ENCODE results near the gene CNTFR. TPM values are rescaled to one million over a fixed set of nuclear protein-coding genes. Genes with fewer than 3 reads are reported as not detected.

CNTFR gene
- total RNA-seq, 1 experiment from 2014 or later = 4.5 TPM

DNA sequence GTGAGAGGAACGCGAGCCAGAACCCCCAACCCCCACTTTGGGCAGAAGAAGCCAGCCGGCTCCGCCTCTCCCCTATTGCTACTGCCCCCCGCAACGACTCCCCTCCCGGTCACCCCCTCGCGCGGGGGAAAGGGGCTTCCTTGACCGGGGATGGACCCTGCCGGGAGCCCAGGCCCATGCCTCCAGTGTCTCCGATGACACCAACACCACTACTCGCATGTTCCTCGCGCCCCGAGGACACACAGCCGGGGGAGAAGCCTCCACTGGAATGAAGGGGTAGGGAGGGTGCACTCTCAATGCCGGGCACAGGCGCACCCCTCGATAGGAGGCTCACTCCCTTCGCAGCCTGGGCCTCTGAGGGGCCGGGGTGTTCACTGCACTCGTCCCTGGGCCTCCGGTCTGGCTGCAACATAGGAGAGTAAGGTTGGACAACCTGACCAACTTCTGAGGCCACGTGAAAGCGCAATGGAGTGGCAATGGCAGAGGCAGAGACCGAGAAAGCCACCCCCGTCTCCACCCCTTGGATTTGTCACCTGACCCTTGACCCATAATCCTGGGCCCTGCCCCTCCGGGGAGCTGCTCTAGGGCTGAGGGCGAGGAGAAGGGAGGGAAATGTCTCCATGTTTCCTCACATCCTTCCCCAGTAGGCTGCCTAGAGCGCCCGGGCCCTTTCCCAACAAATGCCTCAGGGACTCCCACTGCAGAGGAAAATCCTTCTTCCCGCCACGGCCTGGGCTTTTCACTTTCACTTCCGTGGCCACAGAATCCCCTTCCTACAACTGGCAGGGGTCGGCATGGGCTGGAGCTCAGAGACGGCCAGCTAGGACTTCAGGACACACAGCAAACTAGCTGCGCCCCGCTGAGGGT, 1.1 kb upstream of the CNTFR start:
- H3K9me3 ChIP-seq (ENCODE audit: low read depth, low read length, poor library complexity, severe bottlenecking) = no peaks in the 10 kb centered on the region
- no TSS peak for BruUV-seq (replicated peaks)
- ChIA-PET CTCF (interaction anchor here (1.6 to 2.4 kb wide), 4 partner anchors 13 to 187 kb away, joined by 5 to 19 read pairs (median 9); no protein-coding TSS in a partner anchor), POLR2A (ENCODE audit: low non-redundant PET) (no interaction called here)
- peaks cover 15% of the 10 kb centered on the region for H3K4me1 ChIP-seq (ENCODE audit: insufficient read depth, low read length, poor library complexity, severe bottlenecking)
- TF ChIP-seq, protein P1, sequence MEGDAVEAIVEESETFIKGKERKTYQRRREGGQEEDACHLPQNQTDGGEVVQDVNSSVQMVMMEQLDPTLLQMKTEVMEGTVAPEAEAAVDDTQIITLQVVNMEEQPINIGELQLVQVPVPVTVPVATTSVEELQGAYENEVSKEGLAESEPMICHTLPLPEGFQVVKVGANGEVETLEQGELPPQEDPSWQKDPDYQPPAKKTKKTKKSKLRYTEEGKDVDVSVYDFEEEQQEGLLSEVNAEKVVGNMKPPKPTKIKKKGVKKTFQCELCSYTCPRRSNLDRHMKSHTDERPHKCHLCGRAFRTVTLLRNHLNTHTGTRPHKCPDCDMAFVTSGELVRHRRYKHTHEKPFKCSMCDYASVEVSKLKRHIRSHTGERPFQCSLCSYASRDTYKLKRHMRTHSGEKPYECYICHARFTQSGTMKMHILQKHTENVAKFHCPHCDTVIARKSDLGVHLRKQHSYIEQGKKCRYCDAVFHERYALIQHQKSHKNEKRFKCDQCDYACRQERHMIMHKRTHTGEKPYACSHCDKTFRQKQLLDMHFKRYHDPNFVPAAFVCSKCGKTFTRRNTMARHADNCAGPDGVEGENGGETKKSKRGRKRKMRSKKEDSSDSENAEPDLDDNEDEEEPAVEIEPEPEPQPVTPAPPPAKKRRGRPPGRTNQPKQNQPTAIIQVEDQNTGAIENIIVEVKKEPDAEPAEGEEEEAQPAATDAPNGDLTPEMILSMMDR (conservative IDR thresholded peaks at IDR 0.05; ENCODE audit: low read depth, low read length) = no peak
- TF ChIP-seq EZH2 (IDR thresholded peaks at IDR 0.05; ENCODE audit: borderline replicate concordance, low read depth, low read length, poor library complexity, severe bottlenecking) = peak; percentile 20
- H3K36me3 ChIP-seq (ENCODE audit: insufficient read depth, low read length, poor library complexity, severe bottlenecking) = no peaks in the 10 kb centered on the region
- H3K27me3 ChIP-seq (replicated peaks; ENCODE audit: insufficient read depth, low read depth, low read length, poor library complexity) = peaks cover 45% of the 10 kb centered on the region
- H3K4me3 ChIP-seq (ENCODE audit: low read depth, low read length, poor library complexity, severe bottlenecking) = peak overlapping the region; percentile 60
- H3K27ac ChIP-seq (ENCODE audit: low read depth, low read length, poor library complexity, severe bottlenecking) = no peak overlapping the region
- peak; percentile 44 for DNase-seq (ENCODE audit: low spot score)
- intact Hi-C loops (cut with micrococcal nuclease; ENCODE audit: unreplicated experiment) = loop anchor here (1.0 to 5.0 kb wide), 4 partner anchors 42 to 258 kb away; no protein-coding TSS in a partner anchor

DNA sequence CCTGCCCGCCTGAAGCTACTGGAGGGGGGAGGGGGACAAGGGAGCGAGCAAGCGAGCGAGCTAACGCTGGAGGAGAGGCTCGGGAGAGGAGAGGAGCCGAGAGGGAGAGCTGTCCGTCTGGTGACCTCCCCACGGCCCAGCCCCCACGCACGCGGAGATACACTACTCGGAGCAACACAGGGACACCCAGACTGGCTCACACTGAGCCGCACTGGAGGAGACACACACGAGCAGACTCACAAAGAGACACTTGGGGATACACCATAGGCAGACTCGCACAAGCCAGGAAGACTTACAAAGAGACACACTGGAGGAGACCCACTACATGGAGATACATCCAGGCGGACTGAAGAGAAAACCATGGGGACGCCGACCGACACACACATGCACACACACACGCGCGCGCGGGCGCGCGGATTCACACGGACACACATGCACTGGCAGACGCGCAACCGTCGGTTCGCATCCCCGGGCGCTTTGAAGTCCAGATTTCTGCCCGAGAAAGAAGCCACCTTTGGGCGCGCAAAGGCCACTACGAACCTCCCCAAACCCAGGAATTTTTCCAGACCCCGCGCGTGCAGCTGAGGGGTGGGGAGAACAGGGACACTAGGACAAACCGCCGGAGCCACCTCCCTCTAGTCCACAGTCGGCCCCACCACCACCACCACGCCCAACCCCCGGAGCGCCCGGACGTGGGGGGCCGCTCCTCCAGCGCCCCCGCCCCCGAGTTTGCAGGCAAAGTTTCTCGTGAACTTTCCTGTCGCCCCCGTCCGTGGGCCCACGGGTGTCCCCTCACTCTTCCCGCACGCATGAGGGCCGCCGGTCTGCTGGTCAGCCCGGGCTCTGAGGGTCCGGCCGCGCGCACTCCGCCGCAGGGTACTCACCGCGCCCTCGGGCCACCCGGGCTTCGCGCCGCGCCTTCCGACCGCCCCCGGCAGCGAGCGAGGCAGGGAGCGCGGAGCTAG, 571 bp downstream of the CNTFR start:
- no TSS peak for BruUV-seq (replicated peaks)
- intact Hi-C loops (cut with micrococcal nuclease; ENCODE audit: unreplicated experiment) = no loop called here
- H3K27ac ChIP-seq (ENCODE audit: low read depth, low read length, poor library complexity, severe bottlenecking) = no peak overlapping the region
- ChIA-PET CTCF (interaction anchor here (0.8 to 1.3 kb wide), 2 partner anchors 184 to 185 kb away, joined by 3 to 4 read pairs; no protein-coding TSS in a partner anchor), POLR2A (ENCODE audit: low non-redundant PET) (no interaction called here)
- no peaks in the 10 kb centered on the region for H3K9me3 ChIP-seq (ENCODE audit: low read depth, low read length, poor library complexity, severe bottlenecking)
- TF ChIP-seq, protein P1 (conservative IDR thresholded peaks at IDR 0.05; ENCODE audit: low read depth, low read length) = no peak
- TF ChIP-seq EZH2 (IDR thresholded peaks at IDR 0.05; ENCODE audit: borderline replicate concordance, low read depth, low read length, poor library complexity, severe bottlenecking) = no peak
- DNase-seq (ENCODE audit: low spot score) = no peak
- H3K27me3 ChIP-seq (replicated peaks; ENCODE audit: insufficient read depth, low read depth, low read length, poor library complexity) = peaks cover 45% of the 10 kb centered on the region
- no peaks in the 10 kb centered on the region for H3K36me3 ChIP-seq (ENCODE audit: insufficient read depth, low read length, poor library complexity, severe bottlenecking)
- H3K4me3 ChIP-seq (ENCODE audit: low read depth, low read length, poor library complexity, severe bottlenecking) = peak overlapping the region; percentile 60
- peaks cover 15% of the 10 kb centered on the region for H3K4me1 ChIP-seq (ENCODE audit: insufficient read depth, low read length, poor library complexity, severe bottlenecking)

DNA sequence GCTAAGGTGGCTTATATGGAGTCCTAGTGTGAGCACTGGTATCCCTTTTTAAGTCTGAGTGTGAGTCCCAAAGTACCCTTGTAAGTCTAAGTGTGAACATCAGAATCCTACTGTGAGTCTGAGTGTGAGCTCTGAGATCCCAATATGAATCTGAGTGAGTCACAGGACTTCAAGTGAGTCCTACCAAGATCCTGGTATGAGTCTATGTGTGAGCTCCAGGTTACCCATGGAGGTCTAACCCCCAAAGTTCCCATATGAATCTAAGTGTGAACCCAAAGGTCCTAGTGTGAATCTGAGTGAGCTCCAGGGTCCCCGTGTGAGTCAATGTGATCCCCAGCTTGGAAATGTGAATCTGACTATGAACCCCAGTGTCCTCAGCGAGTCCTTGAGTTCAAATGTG, 2.3 kb downstream of the CNTFR start:
- BruUV-seq (replicated peaks) = no TSS peak
- ChIA-PET CTCF (interaction anchor here (0.8 to 1.2 kb wide), 2 partner anchors 39 to 208 kb away, joined by 3 read pairs; no protein-coding TSS in a partner anchor), POLR2A (ENCODE audit: low non-redundant PET) (no interaction called here)
- DNase-seq (ENCODE audit: low spot score) = no peak
- Histone ChIP-seq H3K27ac (ENCODE audit: low read depth, low read length, poor library complexity, severe bottlenecking) (no peak overlapping the region), H3K27me3 (replicated peaks; ENCODE audit: insufficient read depth, low read depth, low read length, poor library complexity) (peaks cover 39% of the 10 kb centered on the region), H3K9me3 (ENCODE audit: low read depth, low read length, poor library complexity, severe bottlenecking) (no peaks in the 10 kb centered on the region), H3K4me3 (ENCODE audit: low read depth, low read length, poor library complexity, severe bottlenecking) (no peak overlapping the region), H3K36me3 (ENCODE audit: insufficient read depth, low read length, poor library complexity, severe bottlenecking) (no peaks in the 10 kb centered on the region), H3K4me1 (ENCODE audit: insufficient read depth, low read length, poor library complexity, severe bottlenecking) (peaks cover 15% of the 10 kb centered on the region)
- no peak for TF ChIP-seq EZH2 (IDR thresholded peaks at IDR 0.05; ENCODE audit: borderline replicate concordance, low read depth, low read length, poor library complexity, severe bottlenecking)
- TF ChIP-seq, protein P1 (conservative IDR thresholded peaks at IDR 0.05; ENCODE audit: low read depth, low read length) = no peak
- intact Hi-C loops (cut with micrococcal nuclease; ENCODE audit: unreplicated experiment) = no loop called here

Measured in A673 (cell line).